ENCODE results near the gene MYBPC3. TPM values are rescaled to one million over a fixed set of nuclear protein-coding genes. Genes with fewer than 3 reads are reported as not detected.
"Not testable (repeated sequence)": the region's sequence is repeated elsewhere in the genome, so short reads cannot be mapped to it uniquely, and the experiment has no call there.

Gene MYBPC3
- polyA plus RNA-seq, 1 donor = 0.75 TPM

DNA sequence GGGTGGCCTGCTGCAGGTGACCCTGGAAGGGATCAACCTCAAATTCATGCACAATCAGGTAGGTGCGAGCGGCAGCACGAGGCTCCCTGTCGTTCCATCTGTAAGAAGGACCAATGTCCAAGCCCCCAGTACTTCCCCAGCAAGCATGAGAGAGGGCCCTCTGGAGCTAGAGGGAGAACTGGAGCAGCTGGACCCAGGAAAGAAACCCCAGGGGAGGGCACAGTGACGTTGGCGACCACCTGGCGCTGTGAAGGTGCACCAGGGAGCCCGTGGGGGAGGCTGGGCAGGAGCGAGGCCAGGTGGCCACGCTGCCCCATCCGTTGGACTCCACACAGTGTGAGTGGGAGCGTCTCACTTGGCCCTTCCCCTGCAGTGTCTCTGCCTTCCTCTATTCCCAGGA is 28.0 kb downstream of the MYBPC3 start:
- no peak for DNase-seq (ENCODE audit: low read depth)

GRCh38 chr11:47318166-47318565 is 34.3 kb downstream of the MYBPC3 start:
- DNase-seq (ENCODE audit: low read depth) = no peak

- DNase-seq (ENCODE audit: low read depth) = no peak
These were observed 35.3 kb downstream of the MYBPC3 start for GRCh38 chr11:47317064-47317828.

- DNase-seq (ENCODE audit: low read depth) = not testable (repeated sequence)
These were observed 36.0 kb downstream of the MYBPC3 start for GRCh38 chr11:47316501-47316900.

- no peak for DNase-seq (ENCODE audit: low read depth)
These were observed 37.5 kb downstream of the MYBPC3 start for GRCh38 chr11:47314992-47315391.

GRCh38 chr11:47308050-47308823 is 44.3 kb downstream of the MYBPC3 start:
- DNase-seq (ENCODE audit: low read depth) = no peak

- no peak for DNase-seq (ENCODE audit: low read depth)
These were observed 46.0 kb downstream of the MYBPC3 start for GRCh38 chr11:47306484-47306844.

- DNase-seq (ENCODE audit: low read depth) = no peak
These were observed 46.6 kb downstream of the MYBPC3 start for GRCh38 chr11:47305734-47306483.

- DNase-seq (ENCODE audit: low read depth) = no peak
These were observed 49.6 kb downstream of the MYBPC3 start for GRCh38 chr11:47302853-47303252.

- no peak for DNase-seq (ENCODE audit: low read depth)
These were observed 53.4 kb downstream of the MYBPC3 start for GRCh38 chr11:47299078-47299477.

DNA sequence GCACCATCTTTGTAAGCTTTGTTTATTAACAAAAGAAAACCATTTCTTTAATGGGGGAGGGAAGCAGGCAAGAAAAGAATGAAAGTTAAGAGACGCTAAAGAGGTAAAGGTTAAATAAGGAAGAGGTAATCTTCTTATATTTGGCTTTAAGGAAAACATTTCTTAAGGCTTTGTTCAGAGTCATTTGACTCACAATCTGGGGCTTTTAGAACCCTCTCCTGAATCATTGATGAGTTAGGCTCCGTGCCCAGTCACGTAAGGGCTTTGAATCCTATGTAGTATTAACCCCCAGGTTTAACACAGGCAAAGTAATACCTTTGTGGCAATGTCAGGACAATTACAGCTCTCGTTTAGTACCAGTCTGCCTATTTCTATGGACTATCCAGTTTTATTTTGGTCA is 56.5 kb downstream of the MYBPC3 start:
- DNase-seq (ENCODE audit: low read depth) = no peak

GRCh38 chr11:47295385-47295784 is 57.1 kb downstream of the MYBPC3 start:
- no peak for DNase-seq (ENCODE audit: low read depth)

- no peak for DNase-seq (ENCODE audit: low read depth)
These were observed 62.6 kb downstream of the MYBPC3 start for GRCh38 chr11:47289856-47290255.

- DNase-seq (ENCODE audit: low read depth) = no peak
These were observed 64.4 kb downstream of the MYBPC3 start for GRCh38 chr11:47288066-47288465.

DNA sequence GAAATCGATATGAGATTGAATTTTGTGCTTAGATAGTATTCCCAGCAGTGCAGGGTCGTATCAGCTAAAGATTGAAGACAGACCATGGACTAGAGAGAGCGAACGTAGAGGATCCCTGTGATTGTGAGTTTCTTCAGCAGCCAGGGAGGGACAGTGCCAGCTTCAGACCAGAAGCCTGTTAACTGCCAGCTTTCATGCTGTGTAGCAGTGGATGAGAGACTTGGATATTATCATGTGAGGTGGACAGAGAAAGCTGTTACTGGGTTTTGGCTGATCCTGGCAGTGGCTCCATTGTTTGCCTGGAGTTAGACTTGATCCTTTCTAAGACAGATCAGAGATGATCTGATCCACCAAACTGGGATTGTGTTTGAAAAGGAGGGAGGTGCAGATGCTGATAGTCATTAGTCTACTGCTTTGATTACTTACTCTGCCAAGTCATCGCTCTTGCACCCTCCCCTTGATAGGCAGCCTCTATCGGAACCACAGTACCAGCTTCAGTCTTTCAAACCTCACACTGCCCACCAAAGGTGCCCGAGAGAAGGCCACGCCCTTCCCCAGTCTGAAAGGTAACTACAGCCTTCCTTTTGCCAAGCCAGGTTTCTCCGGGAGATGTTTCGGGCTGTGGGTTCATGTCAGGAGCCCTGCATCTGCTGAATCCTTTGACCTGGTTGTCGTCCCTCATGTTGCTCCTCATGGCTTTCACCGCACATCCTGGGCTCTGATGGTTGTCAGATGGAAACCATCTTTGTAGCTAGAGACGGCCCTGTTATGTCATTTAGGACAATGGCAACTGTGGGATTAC is 66.3 kb downstream of the MYBPC3 start:
- no peak for DNase-seq (ENCODE audit: low read depth)

GRCh38 chr11:47284151-47284550 is 68.4 kb downstream of the MYBPC3 start:
- DNase-seq (ENCODE audit: low read depth) = no peak

GRCh38 chr11:47282462-47282861 is 70.0 kb downstream of the MYBPC3 start:
- no peak for DNase-seq (ENCODE audit: low read depth)

Data from forelimb muscle (tissue), 1 donor.